Psoas muscle (tissue), 8 donors: ENCODE measurements around the gene ISL1. TPM values are rescaled to one million over a fixed set of nuclear protein-coding genes. Genes with fewer than 3 reads are reported as not detected.

ENCODE experiments used
- ATAC-seq, 4 donors: fragments of 200-7000 bp; cut with Tn5 transposase; one replicate each; pipeline ENCODE4 v1.9.1; 2020; ENCODE audit warnings: moderate library complexity in 3 of 4, mild to moderate bottlenecking in 2 of 4
- DNase-seq, 2 donors: peaks; one replicate each; pipeline ENCODE4 v3.0.0-alpha.2; 2020
- H3K27ac ChIP-seq: fragments of 200-600 bp; one replicate; pipeline ENCODE4 v1.8.0; 2022
- H3K27me3 ChIP-seq, 3 donors: fragments of 200-600 bp in 1 of 3; one replicate each; pipeline versions ENCODE4 v1.6.1 to v1.8.0; 2013 to 2022; ENCODE audit warnings: low read length in 2 of 3, mild to moderate bottlenecking in 2 of 3, moderate library complexity in 1 of 3; ENCODE audit not compliant: insufficient read depth in 3 of 3
- H3K36me3 ChIP-seq, 2 donors: fragments of 200-600 bp in 1 of 2; one replicate each; pipeline versions ENCODE4 v1.6.1 to v1.8.0; 2013 to 2022; ENCODE audit warnings: low read depth in 1 of 2, mild to moderate bottlenecking in 1 of 2, moderate library complexity in 1 of 2; ENCODE audit not compliant: insufficient read depth in 1 of 2
- H3K4me1 ChIP-seq: fragments of 200-600 bp; one replicate; pipeline ENCODE4 v1.8.0; 2022
- H3K4me3 ChIP-seq: fragments of 200-600 bp; one replicate; pipeline ENCODE4 v1.8.0; 2022; ENCODE audit warnings: mild to moderate bottlenecking
- H3K9me3 ChIP-seq: fragments of 200-600 bp; one replicate; pipeline ENCODE4 v1.8.0; 2022
- WGBS, 3 donors: extraction: QIAGEN DNeasy Blood & Tissue Kit; methylation state at CpG; one replicate each; pipeline versions ENCODE4 v1.1.6 to v1.1.7; 2013; 5-methylcytosine and 5-hydroxymethylcytosine counted together
- intact Hi-C, 2 donors: fragments of 100-400 bp; cut with DNase I; formaldehyde crosslinking; loops; one replicate each; pipeline versions ENCODE4 v1.11.0 to v1.14.2; 2022
- polyA plus RNA-seq, 3 donors: library from polyadenylated mRNA; stranded (reverse); fragments of 200-250 nt; gene quantifications; one replicate each; pipeline ENCODE4 v1.2.3, GENCODE V29; 2013
- total RNA-seq, 4 donors: library from RNA; stranded (reverse); fragmentation: NEBNext Ultra II Directional in 2 of 4; extraction: Animal tissue kit (Norgen Biotek cat#: 25700) in 2 of 4; gene quantifications; one replicate each; pipeline versions ENCODE4 v1.2.1 to v1.2.4, GENCODE V29; 2021 to 2023
- TF ChIP-seq, protein P1 (sequence below): fragments of 200-600 bp; IDR thresholded peaks from one replicate; pipeline ENCODE4 v1.8.0; 2022; ENCODE audit warnings: antibody characterized with exemption
- donor health status: healthy with polysubstance abuse.
- donor health status: DM: no; HTN: no; CAD: no; lungs with moderate emphysema.
- donor health status: Bipolar disorder and iron deficiency.
- donor health status: healthy.
- donor health status: DM: yes; HTN: yes; CAD: no.
- donor health status: DM: no; HTN: no; CAD: no.
- donor health status: DM: no; HTN: no; CAD: no.
- donor health status: DM: yes; HTN: yes; CAD: no.

ISL1 gene
- total and polyA plus RNA-seq, 7 donors, result 0.01 to 0.07 (median 0.03) TPM; not detected in 4

DNA sequence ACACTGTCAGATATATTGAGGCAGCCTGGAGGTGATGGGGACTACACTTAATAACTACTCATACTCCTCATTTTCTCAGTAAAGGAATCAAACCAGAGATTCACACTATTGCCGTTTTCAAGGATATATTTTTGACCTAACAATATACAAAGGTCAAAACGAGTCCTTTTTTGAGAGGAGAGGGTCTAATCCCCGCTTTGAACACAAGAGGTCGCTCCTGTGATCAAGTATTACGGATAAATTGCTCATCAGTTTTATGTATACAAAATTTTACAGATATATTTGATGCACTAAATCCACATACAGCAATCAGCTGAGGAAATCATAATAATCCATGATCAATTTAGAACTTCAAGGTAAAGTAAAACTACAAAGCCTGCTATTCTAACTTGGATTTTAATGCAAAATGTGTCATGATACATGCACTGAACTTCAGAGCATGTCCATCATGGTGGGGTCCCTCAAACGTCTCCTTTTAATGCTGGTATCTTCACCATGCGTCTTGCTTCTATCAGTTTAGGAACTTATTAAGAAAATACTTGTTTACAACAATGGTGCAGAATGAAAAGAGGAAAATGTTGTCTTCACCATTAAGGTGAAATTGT lies 2.5 kb upstream of the ISL1 start:
- 12 to 14% (median 14%) methylated on average over 7 of the region's 7 CpGs for WGBS, 3 donors
- ATAC-seq (no peak), DNase-seq (no peak)
- intact Hi-C loops, result loop anchor here in 1 of 2 donors (5.0 kb wide), 1 partner anchor 413 kb away; no protein-coding TSS in a partner anchor
- Histone ChIP-seq H3K36me3 (no peaks in the 10 kb centered on the region), H3K4me1 (peaks cover 3% of the 10 kb centered on the region), H3K27me3 (peaks cover 7 to 79% (median 31%) of the 10 kb centered on the region in 3 donors), H3K9me3 (no peaks in the 10 kb centered on the region), H3K4me3 (no peak overlapping the region), H3K27ac (no peak overlapping the region)
- TF ChIP-seq, protein P1, sequence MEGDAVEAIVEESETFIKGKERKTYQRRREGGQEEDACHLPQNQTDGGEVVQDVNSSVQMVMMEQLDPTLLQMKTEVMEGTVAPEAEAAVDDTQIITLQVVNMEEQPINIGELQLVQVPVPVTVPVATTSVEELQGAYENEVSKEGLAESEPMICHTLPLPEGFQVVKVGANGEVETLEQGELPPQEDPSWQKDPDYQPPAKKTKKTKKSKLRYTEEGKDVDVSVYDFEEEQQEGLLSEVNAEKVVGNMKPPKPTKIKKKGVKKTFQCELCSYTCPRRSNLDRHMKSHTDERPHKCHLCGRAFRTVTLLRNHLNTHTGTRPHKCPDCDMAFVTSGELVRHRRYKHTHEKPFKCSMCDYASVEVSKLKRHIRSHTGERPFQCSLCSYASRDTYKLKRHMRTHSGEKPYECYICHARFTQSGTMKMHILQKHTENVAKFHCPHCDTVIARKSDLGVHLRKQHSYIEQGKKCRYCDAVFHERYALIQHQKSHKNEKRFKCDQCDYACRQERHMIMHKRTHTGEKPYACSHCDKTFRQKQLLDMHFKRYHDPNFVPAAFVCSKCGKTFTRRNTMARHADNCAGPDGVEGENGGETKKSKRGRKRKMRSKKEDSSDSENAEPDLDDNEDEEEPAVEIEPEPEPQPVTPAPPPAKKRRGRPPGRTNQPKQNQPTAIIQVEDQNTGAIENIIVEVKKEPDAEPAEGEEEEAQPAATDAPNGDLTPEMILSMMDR, result peak; percentile 25

DNA sequence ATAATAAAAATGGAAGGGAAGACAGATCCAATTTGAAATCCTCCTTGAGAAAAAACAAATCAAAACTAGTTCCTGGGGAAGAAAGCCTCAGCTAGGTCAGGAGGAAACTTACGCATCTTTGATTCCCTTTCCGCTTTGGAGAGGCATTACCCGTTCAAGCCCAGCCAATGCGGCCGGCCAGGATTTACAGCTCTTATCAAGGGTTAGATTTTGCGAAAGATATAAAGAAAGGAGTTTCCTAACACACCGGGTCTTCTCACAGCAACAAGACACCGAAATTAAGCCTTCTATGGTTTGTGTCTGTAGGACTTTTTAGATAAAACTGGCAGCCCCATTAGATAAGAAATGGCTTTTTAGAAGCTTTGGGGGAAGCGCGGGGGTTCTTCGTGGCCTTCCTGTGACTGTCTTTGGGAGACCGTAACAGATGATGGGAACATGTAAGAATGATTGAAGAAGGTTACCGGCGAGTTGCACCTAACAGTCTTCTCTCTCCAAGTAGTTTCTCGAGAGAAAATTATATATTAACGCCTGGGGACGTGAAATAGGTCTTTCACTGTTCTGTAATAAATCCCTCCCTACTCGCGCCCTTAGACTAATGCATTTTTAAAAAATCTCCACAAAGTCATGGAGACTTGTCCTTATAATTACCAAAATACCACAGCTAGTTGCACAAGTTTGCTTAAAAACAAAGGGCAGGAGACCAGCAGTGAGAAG lies 1.3 kb upstream of the ISL1 start:
- Histone ChIP-seq H3K9me3 (no peaks in the 10 kb centered on the region), H3K4me1 (peaks cover 3% of the 10 kb centered on the region), H3K27me3 (peaks cover 7 to 87% (median 28%) of the 10 kb centered on the region in 3 donors), H3K36me3 (no peaks in the 10 kb centered on the region), H3K4me3 (peak overlapping the region; percentile 59), H3K27ac (no peak overlapping the region)
- 32 to 41% (median 32%) methylated on average over 19 of the region's 19 CpGs for WGBS, 3 donors
- TF ChIP-seq, protein P1, result no peak
- intact Hi-C loops, result loop anchor here in 1 of 2 donors (5.0 kb wide), 1 partner anchor 415 kb away; no protein-coding TSS in a partner anchor
- no peak for ATAC-seq
- DNase-seq, result no peak

DNA sequence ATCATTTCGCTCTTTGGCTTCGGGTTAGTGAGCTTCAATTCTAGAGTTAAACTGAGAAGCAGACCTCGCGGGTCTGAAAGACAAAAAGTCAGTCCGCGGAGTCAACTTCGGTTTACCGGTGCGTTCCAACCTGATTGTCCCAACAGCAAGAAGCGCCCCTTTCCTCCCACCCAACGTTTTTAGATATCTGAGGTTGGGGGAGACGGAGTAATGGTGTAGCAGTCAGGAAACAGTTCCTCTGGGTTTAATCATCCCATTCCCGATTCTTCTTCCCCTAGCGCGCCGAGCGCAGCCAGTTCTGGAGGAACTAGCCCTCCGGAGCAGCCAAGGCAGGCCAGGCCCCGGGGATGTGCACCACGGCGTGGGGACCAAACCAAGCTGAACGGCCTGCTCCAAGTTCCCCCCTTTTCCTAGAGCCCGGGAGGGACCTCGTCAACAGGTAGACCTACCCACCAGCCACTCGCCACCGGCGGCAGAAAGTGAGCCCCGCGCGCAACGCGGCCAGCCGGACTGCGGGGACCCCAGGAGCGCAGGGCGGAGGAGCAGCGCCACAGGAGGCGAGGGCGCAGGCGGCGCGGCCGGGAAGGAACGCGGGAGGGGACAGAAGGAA lies 622 bp upstream of the ISL1 start:
- peaks cover 7 to 87% (median 26%) of the 10 kb centered on the region in 3 donors for H3K27me3 ChIP-seq
- DNase-seq (no peak), ATAC-seq (peak in 3 of 4 donors; percentile 28 to 61 (median 38))
- TF ChIP-seq, protein P1, result no peak
- H3K36me3 ChIP-seq, result no peaks in the 10 kb centered on the region
- H3K9me3 ChIP-seq, result no peaks in the 10 kb centered on the region
- intact Hi-C loops, result loop anchor here in 1 of 2 donors (5.0 kb wide), 1 partner anchor 415 kb away; no protein-coding TSS in a partner anchor
- peak overlapping the region; percentile 41 for H3K27ac ChIP-seq
- 2 to 3% (median 3%) methylated on average over 42 to 45 of the region's 45 CpGs for WGBS, 3 donors
- H3K4me1 ChIP-seq, result peaks cover 3% of the 10 kb centered on the region
- peak overlapping the region; percentile 59 for H3K4me3 ChIP-seq

DNA sequence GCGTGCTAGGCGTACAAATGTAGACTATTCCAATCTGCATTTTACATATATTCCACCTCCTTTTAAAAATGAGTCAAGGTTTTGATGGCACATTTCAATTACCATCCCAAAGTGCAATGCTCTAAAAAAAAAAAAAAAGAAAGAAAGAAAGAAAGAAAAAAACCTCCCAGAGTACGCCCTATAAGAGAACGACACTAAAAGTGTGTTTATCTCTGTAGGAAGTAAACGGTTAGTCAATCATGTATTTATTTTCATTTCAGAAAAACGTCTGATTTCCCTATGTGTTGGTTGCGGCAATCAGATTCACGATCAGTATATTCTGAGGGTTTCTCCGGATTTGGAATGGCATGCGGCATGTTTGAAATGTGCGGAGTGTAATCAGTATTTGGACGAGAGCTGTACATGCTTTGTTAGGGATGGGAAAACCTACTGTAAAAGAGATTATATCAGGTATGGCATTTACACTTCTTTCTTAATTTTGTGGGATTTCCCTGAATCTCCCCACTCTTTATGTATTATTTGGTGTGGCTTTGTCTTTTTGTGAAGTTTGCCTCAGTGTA lies 1.1 kb downstream of the ISL1 start:
- Histone ChIP-seq H3K36me3 (no peaks in the 10 kb centered on the region), H3K4me1 (peaks cover 3% of the 10 kb centered on the region), H3K9me3 (no peaks in the 10 kb centered on the region), H3K27me3 (peaks cover 16 to 87% (median 17%) of the 10 kb centered on the region in 3 donors), H3K27ac (no peak overlapping the region), H3K4me3 (peak overlapping the region; percentile 59)
- TF ChIP-seq, protein P1, result no peak
- ATAC-seq, result no peak
- 9 to 12% (median 11%) methylated on average over 12 of the region's 12 CpGs for WGBS, 3 donors
- intact Hi-C loops, result loop anchor here in 1 of 2 donors (5.0 kb wide), 1 partner anchor 417 kb away; no protein-coding TSS in a partner anchor
- DNase-seq, result no peak
